ENCODE measurements around the gene NDOR1. TPM values are rescaled to one million over a fixed set of nuclear protein-coding genes. Genes with fewer than 3 reads are reported as not detected.

Gene NDOR1
- total RNA-seq, 1 donor from 2014 or later: 42.4 TPM

- Mint-ChIP-seq H3K4me3 (no peak overlapping the region), H3K27ac (no peak overlapping the region)
- DNase-seq (ENCODE audit: low spot score): no peak
Observed at GRCh38 chr9:137163365-137163715, 42.2 kb upstream of the NDOR1 start.

GRCh38 chr9:137163805-137164204 lies 41.7 kb upstream of the NDOR1 start:
- no peak overlapping the region for H3K4me3 Mint-ChIP-seq
- H3K36me3 Mint-ChIP-seq (ENCODE audit: low read depth): no peaks in the 10 kb centered on the region
- H3K27ac Mint-ChIP-seq: no peak overlapping the region
- DNase-seq (ENCODE audit: low spot score): no peak
- H3K9me3 Mint-ChIP-seq: no peaks in the 10 kb centered on the region
- H3K4me1 Mint-ChIP-seq (ENCODE audit: low read depth): no peaks in the 10 kb centered on the region
- intact Hi-C loops (cut with micrococcal nuclease): loop anchor here (5.0 kb wide), 1 partner anchor 37 kb away; no protein-coding TSS in a partner anchor
- H3K27me3 Mint-ChIP-seq (ENCODE audit: insufficient read depth): peaks cover 27% of the 10 kb centered on the region

More at GRCh38 chr9:137163365-137163715, 42.2 kb upstream of the NDOR1 start:
- Mint-ChIP-seq H3K36me3 (ENCODE audit: low read depth) (no peaks in the 10 kb centered on the region), H3K9me3 (no peaks in the 10 kb centered on the region), H3K27me3 (ENCODE audit: insufficient read depth) (peaks cover 31% of the 10 kb centered on the region), H3K4me1 (ENCODE audit: low read depth) (no peaks in the 10 kb centered on the region)
- intact Hi-C loops (cut with micrococcal nuclease): loop anchor here (5.0 kb wide), 1 partner anchor 36 kb away; no protein-coding TSS in a partner anchor

- no peak overlapping the region for H3K27ac Mint-ChIP-seq
- DNase-seq (ENCODE audit: low spot score): no peak
- intact Hi-C loops (cut with micrococcal nuclease): loop anchor here (5.0 kb wide), 1 partner anchor 37 kb away; no protein-coding TSS in a partner anchor
- no peaks in the 10 kb centered on the region for H3K9me3 Mint-ChIP-seq
- no peak overlapping the region for H3K4me3 Mint-ChIP-seq
- no peaks in the 10 kb centered on the region for H3K36me3 Mint-ChIP-seq (ENCODE audit: low read depth)
- H3K27me3 Mint-ChIP-seq (ENCODE audit: insufficient read depth): peaks cover 22% of the 10 kb centered on the region
- H3K4me1 Mint-ChIP-seq (ENCODE audit: low read depth): no peaks in the 10 kb centered on the region
Observed at GRCh38 chr9:137164370-137165249, 40.9 kb upstream of the NDOR1 start.

GRCh38 chr9:137165250-137165836 lies 40.2 kb upstream of the NDOR1 start:
- Mint-ChIP-seq H3K27ac (no peak overlapping the region), H3K4me3 (no peak overlapping the region), H3K4me1 (ENCODE audit: low read depth) (no peaks in the 10 kb centered on the region), H3K27me3 (ENCODE audit: insufficient read depth) (peaks cover 17% of the 10 kb centered on the region), H3K9me3 (no peaks in the 10 kb centered on the region), H3K36me3 (ENCODE audit: low read depth) (no peaks in the 10 kb centered on the region)
- intact Hi-C loops (cut with micrococcal nuclease): no loop called here
- no peak for DNase-seq (ENCODE audit: low spot score)

GRCh38 chr9:137166380-137167229 lies 38.9 kb upstream of the NDOR1 start:
- DNase-seq (ENCODE audit: low spot score): no peak
- Mint-ChIP-seq H3K4me1 (ENCODE audit: low read depth) (no peaks in the 10 kb centered on the region), H3K36me3 (ENCODE audit: low read depth) (no peaks in the 10 kb centered on the region), H3K27me3 (ENCODE audit: insufficient read depth) (peaks cover 22% of the 10 kb centered on the region), H3K27ac (no peak overlapping the region), H3K9me3 (no peaks in the 10 kb centered on the region), H3K4me3 (no peak overlapping the region)
- intact Hi-C loops (cut with micrococcal nuclease): no loop called here

- Mint-ChIP-seq H3K27ac (no peak overlapping the region), H3K9me3 (no peaks in the 10 kb centered on the region), H3K4me3 (no peak overlapping the region), H3K4me1 (ENCODE audit: low read depth) (no peaks in the 10 kb centered on the region), H3K36me3 (ENCODE audit: low read depth) (no peaks in the 10 kb centered on the region), H3K27me3 (ENCODE audit: insufficient read depth) (peaks cover 23% of the 10 kb centered on the region)
- intact Hi-C loops (cut with micrococcal nuclease): no loop called here
- DNase-seq (ENCODE audit: low spot score): no peak
Observed at GRCh38 chr9:137167277-137167746, 38.2 kb upstream of the NDOR1 start.

- intact Hi-C loops (cut with micrococcal nuclease): loop anchor here (2.0 kb wide), 1 partner anchor 29 kb away; the partner anchor contains the start of gene GRIN1
- H3K9me3 Mint-ChIP-seq: no peaks in the 10 kb centered on the region
- peaks cover 23% of the 10 kb centered on the region for H3K27me3 Mint-ChIP-seq (ENCODE audit: insufficient read depth)
Observed at GRCh38 chr9:137167747-137168572, 37.5 kb upstream of the NDOR1 start.

GRCh38 chr9:137168573-137168903 lies 37.0 kb upstream of the NDOR1 start:
- no peaks in the 10 kb centered on the region for H3K4me1 Mint-ChIP-seq (ENCODE audit: low read depth)
- intact Hi-C loops (cut with micrococcal nuclease): loop anchor here (2.0 kb wide), 1 partner anchor 30 kb away; the partner anchor contains the start of gene GRIN1
- peaks cover 26% of the 10 kb centered on the region for H3K27me3 Mint-ChIP-seq (ENCODE audit: insufficient read depth)
- no peak overlapping the region for H3K27ac Mint-ChIP-seq
- H3K9me3 Mint-ChIP-seq: no peaks in the 10 kb centered on the region
- DNase-seq (ENCODE audit: low spot score): no peak
- no peak overlapping the region for H3K4me3 Mint-ChIP-seq
- no peaks in the 10 kb centered on the region for H3K36me3 Mint-ChIP-seq (ENCODE audit: low read depth)

More at GRCh38 chr9:137167747-137168572, 37.5 kb upstream of the NDOR1 start:
- no peak overlapping the region for H3K4me3 Mint-ChIP-seq
- no peaks in the 10 kb centered on the region for H3K36me3 Mint-ChIP-seq (ENCODE audit: low read depth)
- no peak overlapping the region for H3K27ac Mint-ChIP-seq
- H3K4me1 Mint-ChIP-seq (ENCODE audit: low read depth): no peaks in the 10 kb centered on the region
- DNase-seq (ENCODE audit: low spot score): no peak

GRCh38 chr9:137168904-137169856 lies 36.3 kb upstream of the NDOR1 start:
- H3K27me3 Mint-ChIP-seq (ENCODE audit: insufficient read depth): peaks cover 30% of the 10 kb centered on the region
- no peaks in the 10 kb centered on the region for H3K4me1 Mint-ChIP-seq (ENCODE audit: low read depth)
- no peak for DNase-seq (ENCODE audit: low spot score)
- no peak overlapping the region for H3K4me3 Mint-ChIP-seq
- no peaks in the 10 kb centered on the region for H3K36me3 Mint-ChIP-seq (ENCODE audit: low read depth)
- intact Hi-C loops (cut with micrococcal nuclease): loop anchor here (2.0 kb wide), 1 partner anchor 30 kb away; the partner anchor contains the start of gene GRIN1
- no peaks in the 10 kb centered on the region for H3K9me3 Mint-ChIP-seq
- H3K27ac Mint-ChIP-seq: no peak overlapping the region

GRCh38 chr9:137169896-137170358 lies 35.6 kb upstream of the NDOR1 start, which contains the start of gene LRRC26:
LRRC26 (minus strand) TSS chr9:137170051; CDS start chr9:137169943, 108 bp downstream.
- peak within 1 kb of the TSS; percentile 11 for H3K4me3 Mint-ChIP-seq
- intact Hi-C loops (cut with micrococcal nuclease): loop anchor here (2.0 kb wide), 1 partner anchor 31 kb away; the partner anchor contains the start of gene GRIN1

More at GRCh38 chr9:137169896-137170358, 35.6 kb upstream of the NDOR1 start, which contains the start of gene LRRC26:
- no peaks in the 10 kb centered on the region for H3K36me3 Mint-ChIP-seq (ENCODE audit: low read depth)
- no peak for DNase-seq (ENCODE audit: low spot score)
- no peak within 1 kb of the TSS for H3K27ac Mint-ChIP-seq
- H3K27me3 Mint-ChIP-seq (ENCODE audit: insufficient read depth): peaks cover 26% of the 10 kb centered on the region
- H3K4me1 Mint-ChIP-seq (ENCODE audit: low read depth): no peaks in the 10 kb centered on the region
- no peaks in the 10 kb centered on the region for H3K9me3 Mint-ChIP-seq

Data from activated T-helper 1 cell treated with anti-CD3 and anti-CD28 coated beads, Interleukin-12 subunit alpha, Interleukin-12 subunit beta, Interleukin-2, Interleukin-4 antibody, amounts not matched to agents 30 ng/mL and 10 ng/mL and 1 ng/mL, durations not matched to agents 14 hours and 24 hours and 36 hours (primary cell).